ENCODE data around the gene S1PR4. TPM values are rescaled to one million over a fixed set of nuclear protein-coding genes. Genes with fewer than 3 reads are reported as not detected.

The S1PR4 gene
- total RNA-seq, 1 donor from 2014 or later, result not detected

DNA sequence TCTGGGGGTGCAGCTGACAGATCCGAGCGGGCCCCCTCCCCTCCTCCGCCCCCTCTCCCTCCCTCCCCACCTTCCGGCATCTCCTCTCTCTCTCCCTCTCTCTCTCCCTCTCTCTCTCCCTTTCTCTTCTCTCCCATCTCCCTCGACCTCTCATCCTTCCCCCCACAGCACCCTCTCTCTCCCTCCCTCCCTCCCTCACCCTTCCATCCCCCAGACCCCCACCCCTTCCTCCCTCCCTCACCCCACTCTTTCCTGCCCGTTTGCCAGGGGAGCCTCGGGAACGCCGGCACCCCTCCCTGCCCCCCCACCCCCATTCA is 46.6 kb downstream of the S1PR4 start:
- no peak for DNase-seq (ENCODE audit: low spot score)
- Mint-ChIP-seq H3K9me3 (ENCODE audit: unreplicated experiment) (no peaks in the 10 kb centered on the region), H3K4me3 (ENCODE audit: unreplicated experiment) (no peak overlapping the region), H3K4me1 (ENCODE audit: unreplicated experiment) (no peaks in the 10 kb centered on the region), H3K36me3 (ENCODE audit: low read depth, unreplicated experiment) (no peaks in the 10 kb centered on the region), H3K27ac (ENCODE audit: unreplicated experiment) (no peak overlapping the region), H3K27me3 (ENCODE audit: unreplicated experiment) (peaks cover 24% of the 10 kb centered on the region)
- no peak for TF ChIP-seq CTCF (IDR thresholded peaks at IDR 0.05; ENCODE audit: unreplicated experiment)

- H3K4me3 Mint-ChIP-seq (ENCODE audit: unreplicated experiment), result no peak overlapping the region
- no peaks in the 10 kb centered on the region for H3K36me3 Mint-ChIP-seq (ENCODE audit: low read depth, unreplicated experiment)
- no peaks in the 10 kb centered on the region for H3K4me1 Mint-ChIP-seq (ENCODE audit: unreplicated experiment)
- TF ChIP-seq CTCF (IDR thresholded peaks at IDR 0.05; ENCODE audit: unreplicated experiment), result no peak
- no peak overlapping the region for H3K27ac Mint-ChIP-seq (ENCODE audit: unreplicated experiment)
- no peaks in the 10 kb centered on the region for H3K9me3 Mint-ChIP-seq (ENCODE audit: unreplicated experiment)
- H3K27me3 Mint-ChIP-seq (ENCODE audit: unreplicated experiment), result peaks cover 24% of the 10 kb centered on the region
- no peak for DNase-seq (ENCODE audit: low spot score)
Observed at GRCh38 chr19:3225677-3226093, 47.1 kb downstream of the S1PR4 start.

DNA sequence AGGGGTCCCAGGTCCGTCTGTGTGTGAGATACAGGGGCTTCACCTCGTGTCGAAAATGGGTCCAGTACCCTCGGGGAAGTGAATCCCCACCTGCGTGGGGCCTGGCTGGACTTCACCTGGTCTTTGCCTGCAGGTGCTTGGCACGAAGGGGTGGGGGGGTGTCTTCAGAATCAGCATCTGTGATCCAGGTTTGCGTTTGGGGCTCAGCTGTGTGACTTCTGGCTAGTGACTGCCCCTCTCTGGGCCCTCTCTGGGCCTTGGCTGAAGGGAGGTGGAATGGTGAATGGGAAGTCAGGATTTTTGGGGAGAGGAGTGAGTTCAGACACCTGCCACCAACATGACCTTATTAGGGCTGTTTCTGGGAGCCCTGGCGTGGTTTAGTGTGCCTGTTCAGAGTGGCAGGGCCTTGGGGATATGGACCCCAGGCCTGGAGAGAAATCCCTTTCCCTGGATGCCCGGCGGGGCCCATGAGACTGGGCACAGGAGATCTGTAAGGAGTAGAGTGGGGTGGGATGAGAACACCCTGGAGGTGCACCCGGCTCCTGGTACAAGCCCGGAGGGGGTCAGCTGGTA is 48.6 kb downstream of the S1PR4 start:
- TF ChIP-seq CTCF (IDR thresholded peaks at IDR 0.05; ENCODE audit: unreplicated experiment), result no peak
- H3K27ac Mint-ChIP-seq (ENCODE audit: unreplicated experiment), result no peak overlapping the region
- H3K36me3 Mint-ChIP-seq (ENCODE audit: low read depth, unreplicated experiment), result no peaks in the 10 kb centered on the region
- DNase-seq (ENCODE audit: low spot score), result no peak
- no peaks in the 10 kb centered on the region for H3K4me1 Mint-ChIP-seq (ENCODE audit: unreplicated experiment)
- H3K27me3 Mint-ChIP-seq (ENCODE audit: unreplicated experiment), result peaks cover 24% of the 10 kb centered on the region
- no peaks in the 10 kb centered on the region for H3K9me3 Mint-ChIP-seq (ENCODE audit: unreplicated experiment)
- no peak overlapping the region for H3K4me3 Mint-ChIP-seq (ENCODE audit: unreplicated experiment)

DNA sequence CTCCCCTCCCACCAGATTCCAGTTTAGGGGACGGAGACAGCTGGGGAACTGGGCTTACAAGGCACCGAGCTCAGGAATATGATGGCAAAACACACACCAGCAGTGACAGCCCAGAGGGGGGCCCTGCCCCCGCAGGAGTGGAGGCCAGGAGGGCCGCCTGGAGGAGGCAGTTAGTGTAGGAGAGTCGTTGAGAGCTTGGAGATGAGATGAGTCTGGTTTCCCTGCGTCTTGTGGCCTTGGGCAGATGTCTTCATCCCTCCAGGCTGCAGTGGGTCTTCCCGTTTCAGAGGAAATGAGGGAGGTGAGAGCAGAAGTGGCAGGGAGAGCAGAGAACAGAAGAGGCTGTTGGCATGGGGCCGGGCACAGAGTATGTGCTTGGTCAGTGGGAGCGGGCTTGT is 50.8 kb downstream of the S1PR4 start:
- Mint-ChIP-seq H3K4me3 (ENCODE audit: unreplicated experiment) (no peak overlapping the region), H3K27ac (ENCODE audit: unreplicated experiment) (no peak overlapping the region), H3K9me3 (ENCODE audit: unreplicated experiment) (no peaks in the 10 kb centered on the region), H3K36me3 (ENCODE audit: low read depth, unreplicated experiment) (no peaks in the 10 kb centered on the region), H3K4me1 (ENCODE audit: unreplicated experiment) (no peaks in the 10 kb centered on the region), H3K27me3 (ENCODE audit: unreplicated experiment) (peaks cover 23% of the 10 kb centered on the region)
- no peak for TF ChIP-seq CTCF (IDR thresholded peaks at IDR 0.05; ENCODE audit: unreplicated experiment)
- DNase-seq (ENCODE audit: low spot score), result no peak

Other genes starting within 250 kb of the S1PR4 start
- 5.5 TPM for gene ZNF77, start 233.8 kb upstream of the S1PR4 start, total RNA-seq (ENCODE audit: unreplicated experiment)
- 0.59 TPM for gene TLE6, start 201.2 kb upstream of the S1PR4 start, total RNA-seq (ENCODE audit: unreplicated experiment)
- gene TLE2, start 149.5 kb upstream of the S1PR4 start, total RNA-seq (ENCODE audit: unreplicated experiment), result 5.7 TPM
- 343 TPM for gene TLE5, start 116.3 kb upstream of the S1PR4 start, total RNA-seq (ENCODE audit: unreplicated experiment)
- gene GNA11, start 84.4 kb upstream of the S1PR4 start, total RNA-seq (ENCODE audit: unreplicated experiment), result 35.8 TPM
- not detected for gene GNA15, start 42.7 kb upstream of the S1PR4 start, total RNA-seq (ENCODE audit: unreplicated experiment)
- gene NCLN, start 7.2 kb downstream of the S1PR4 start, total RNA-seq (ENCODE audit: unreplicated experiment), result 63.0 TPM
- gene CELF5, start 45.9 kb downstream of the S1PR4 start, total RNA-seq (ENCODE audit: unreplicated experiment), result 0.38 TPM
- 4.9 TPM for gene NFIC, start 187.8 kb downstream of the S1PR4 start, total RNA-seq (ENCODE audit: unreplicated experiment)

All from endothelial cell (in vitro differentiated cells).